ENCODE results near the gene MSH5. TPM values are rescaled to one million over a fixed set of nuclear protein-coding genes. Genes with fewer than 3 reads are reported as not detected.
A peak's percentile ranks its signal among the peaks of the same experiment; 100 is the strongest.

The MSH5 gene
- total and polyA plus RNA-seq, 2 of the 13 experiments (the other 11 are each of a cell fraction or from before 2014, with no cell fraction given), result 10.2 to 38.7 TPM

- ATAC-seq, result peak; percentile 7
- H3K4me1 ChIP-seq (ENCODE audit: insufficient read depth, low read length), result no peaks in the 10 kb centered on the region
- POLR2A ChIA-PET, result interaction anchor here (0.7 to 3.4 kb wide), 7 partner anchors 8 to 111 kb away, joined by 3 to 20 read pairs (median 5); partner anchors contain the start of genes ABHD16A, CLIC1, HSPA1B and LY6G6D
- CTCF ChIA-PET (ENCODE audit: low intra/inter-chr PET ratio, low total read pairs), result no interaction called here
- DNase-seq (ENCODE audit: low spot score), result no peak
- intact Hi-C loops (cut with micrococcal nuclease; ENCODE audit: unreplicated experiment) (no loop called here), in situ Hi-C loops (cut with HindIII; ENCODE audit: extremely low pct_ligation_motif_present, low pct_unique_long_range_greater_than_20kb) (no loop called here)
- no peaks in the 10 kb centered on the region for H3K79me2 ChIP-seq (ENCODE audit: insufficient read depth, low read length)
- H3K9ac ChIP-seq (ENCODE audit: insufficient read depth, low read depth, low read length), result no peak within 1 kb of the TSS
- H3K9me3 ChIP-seq (ENCODE audit: low read length), result no peaks in the 10 kb centered on the region
- no peaks in the 10 kb centered on the region for H4K20me1 ChIP-seq (ENCODE audit: insufficient read depth, low read length)
- H3K4me3 ChIP-seq (replicated peaks in 1 of 3; ENCODE audit: insufficient read depth in 1 of 3, low read depth in 2 of 3, low read length in 3 of 3), result no peak within 1 kb of the TSS
- BruUV-seq (replicated peaks), result no TSS peak
- TF ChIP-seq RBFOX2 (IDR thresholded peaks at IDR 0.05; ENCODE audit: low read depth, low read length) (0 out of 2 replicates have a peak, but pooled peaks have one; percentile 15), RELA (CRISPR knock-in tag; IDR thresholded peaks at IDR 0.05) (no peak), AGO2 (optimal IDR thresholded peaks at IDR 0.05; ENCODE audit: low read depth, low read length) (peak; percentile 78)
- no peak within 1 kb of the TSS for H3K27ac ChIP-seq (ENCODE audit: extremely low read length, insufficient read depth, low read length)
- peaks cover 0 to 5% of the 10 kb centered on the region in 2 experiments; a peak in 2 of 5 replicates for H3K36me3 ChIP-seq (replicated peaks in 1 of 2; ENCODE audit: control insufficient read depth in 1 of 2, insufficient read depth in 2 of 2, low read length in 2 of 2)
- H2AFZ ChIP-seq (ENCODE audit: low read length), result no peak within 1 kb of the TSS
- H3K4me2 ChIP-seq (ENCODE audit: low read depth, low read length), result no peak within 1 kb of the TSS
- FAIRE-seq, result no peak
- H3K27me3 ChIP-seq (ENCODE audit: control insufficient read depth in 1 of 2, insufficient read depth in 2 of 2, low read length in 2 of 2), result peaks cover 2 to 35% of the 10 kb centered on the region in 2 experiments; a peak in 4 of 5 replicates
- 69% methylated on average over 46 of the region's 46 CpGs for WGBS (ENCODE audit: low lambda C conversion rate)
Measured at GRCh38 chr6:31723245-31723979, 16.4 kb upstream of the MSH5 start, which contains the start of gene MPIG6B. Gene MPIG6B, plus strand, starts transcription at chr6:31723373. Its CDS starts 11 bp downstream, at chr6:31723384.

- H3K9ac ChIP-seq (ENCODE audit: insufficient read depth, low read depth, low read length), result no peak overlapping the region
- H4K20me1 ChIP-seq (ENCODE audit: insufficient read depth, low read length), result no peaks in the 10 kb centered on the region
- no peak overlapping the region for H2AFZ ChIP-seq (ENCODE audit: low read length)
- H3K4me1 ChIP-seq (ENCODE audit: insufficient read depth, low read length), result peaks cover 4% of the 10 kb centered on the region; the same call in 1 of the 2 replicates
- H3K4me2 ChIP-seq (ENCODE audit: low read depth, low read length), result no peak overlapping the region
- peaks cover 0 to 29% of the 10 kb centered on the region in 2 experiments; a peak in 4 of 5 replicates for H3K27me3 ChIP-seq (ENCODE audit: control insufficient read depth in 1 of 2, insufficient read depth in 2 of 2, low read length in 2 of 2)
- no peaks in the 10 kb centered on the region for H3K79me2 ChIP-seq (ENCODE audit: insufficient read depth, low read length)
- no TSS peak for BruUV-seq (replicated peaks)
- H3K9me3 ChIP-seq (ENCODE audit: low read length), result no peaks in the 10 kb centered on the region
- in situ Hi-C loops (cut with HindIII; ENCODE audit: extremely low pct_ligation_motif_present, low pct_unique_long_range_greater_than_20kb), result no loop called here
- 81% methylated on average over 24 of the region's 25 CpGs for WGBS (ENCODE audit: low lambda C conversion rate)
- no peak for DNase-seq (ENCODE audit: low spot score)
- ATAC-seq, result peak; percentile 6
- H3K27ac ChIP-seq (ENCODE audit: extremely low read length, insufficient read depth, low read length), result no peak overlapping the region
- ChIA-PET CTCF (ENCODE audit: low intra/inter-chr PET ratio, low total read pairs) (no interaction called here), POLR2A (interaction anchor here (0.8 to 3.4 kb wide), 6 partner anchors 9 to 103 kb away, joined by 3 to 20 read pairs (median 8); partner anchors contain the start of genes ABHD16A, CLIC1, HSPA1B and LY6G6D)
- FAIRE-seq, result no peak
- peaks cover 0 to 6% of the 10 kb centered on the region in 2 experiments; a peak in 2 of 5 replicates for H3K36me3 ChIP-seq (replicated peaks in 1 of 2; ENCODE audit: control insufficient read depth in 1 of 2, insufficient read depth in 2 of 2, low read length in 2 of 2)
- intact Hi-C loops (cut with micrococcal nuclease; ENCODE audit: unreplicated experiment), result no loop called here
- H3K4me3 ChIP-seq (replicated peaks in 1 of 3; ENCODE audit: insufficient read depth in 1 of 3, low read depth in 2 of 3, low read length in 3 of 3), result no peak overlapping the region
- TF ChIP-seq RBFOX2 (IDR thresholded peaks at IDR 0.05; ENCODE audit: low read depth, low read length) (0 out of 2 replicates have a peak, but pooled peaks have one; percentile 23), ZNF3 (CRISPR knock-in tag; IDR thresholded peaks at IDR 0.05) (no peak), ZKSCAN8 (CRISPR knock-in tag; IDR thresholded peaks at IDR 0.05; ENCODE audit: borderline replicate concordance) (no peak), ZFYVE20 (CRISPR knock-in tag; IDR thresholded peaks at IDR 0.05; ENCODE audit: borderline replicate concordance, low read depth) (no peak), AGO2 (optimal IDR thresholded peaks at IDR 0.05; ENCODE audit: low read depth, low read length) (peak; percentile 43), ZNF780A (CRISPR knock-in tag; IDR thresholded peaks at IDR 0.05) (no peak), ZNF326 (CRISPR knock-in tag; IDR thresholded peaks at IDR 0.05; ENCODE audit: borderline replicate concordance) (no peak), TCF7 (IDR thresholded peaks at IDR 0.05; ENCODE audit: low read depth) (no peak), ZNF44 (CRISPR knock-in tag; IDR thresholded peaks at IDR 0.05) (no peak), GTF3A (CRISPR knock-in tag; conservative IDR thresholded peaks at IDR 0.05) (no peak), ZFP36L1 (CRISPR knock-in tag; IDR thresholded peaks at IDR 0.05) (no peak), ZNF468 (CRISPR knock-in tag; IDR thresholded peaks at IDR 0.05) (no peak), MXI1 (IDR thresholded peaks at IDR 0.05; ENCODE audit: borderline replicate concordance, low read depth, low read length) (no peak)
- TF ChIP-seq, protein P1, sequence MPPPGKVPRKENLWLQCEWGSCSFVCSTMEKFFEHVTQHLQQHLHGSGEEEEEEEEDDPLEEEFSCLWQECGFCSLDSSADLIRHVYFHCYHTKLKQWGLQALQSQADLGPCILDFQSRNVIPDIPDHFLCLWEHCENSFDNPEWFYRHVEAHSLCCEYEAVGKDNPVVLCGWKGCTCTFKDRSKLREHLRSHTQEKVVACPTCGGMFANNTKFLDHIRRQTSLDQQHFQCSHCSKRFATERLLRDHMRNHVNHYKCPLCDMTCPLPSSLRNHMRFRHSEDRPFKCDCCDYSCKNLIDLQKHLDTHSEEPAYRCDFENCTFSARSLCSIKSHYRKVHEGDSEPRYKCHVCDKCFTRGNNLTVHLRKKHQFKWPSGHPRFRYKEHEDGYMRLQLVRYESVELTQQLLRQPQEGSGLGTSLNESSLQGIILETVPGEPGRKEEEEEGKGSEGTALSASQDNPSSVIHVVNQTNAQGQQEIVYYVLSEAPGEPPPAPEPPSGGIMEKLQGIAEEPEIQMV (CRISPR knock-in tag; IDR thresholded peaks at IDR 0.05; ENCODE audit: low read depth), result no peak
Measured at GRCh38 chr6:31723980-31724691, 15.7 kb upstream of the MSH5 start.

Data from HepG2 (cell line).